ENCODE data around the gene PARVG.

Gene PARVG

DNA sequence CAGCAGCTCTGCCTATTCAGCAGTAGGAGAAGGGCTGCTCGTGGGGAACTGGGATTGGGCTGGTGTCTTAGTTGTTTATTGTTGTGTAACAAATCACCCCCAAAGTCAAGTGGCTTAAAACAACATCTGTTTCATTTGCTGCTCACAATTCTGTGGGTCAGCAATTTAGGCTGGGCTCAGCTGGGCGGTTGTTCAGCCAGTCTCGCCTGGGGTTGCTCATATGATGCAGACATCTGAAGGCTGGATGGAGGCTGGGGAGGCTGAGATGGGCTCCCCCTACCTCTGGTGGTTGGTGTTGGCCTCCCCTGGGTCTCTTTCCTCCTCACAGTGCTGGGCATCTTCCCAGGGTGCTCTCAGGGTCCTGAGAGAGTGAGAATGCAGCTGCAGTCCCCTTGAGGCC, 43.3 kb upstream of the PARVG start:
- Histone ChIP-seq H3K4ac (ENCODE audit: low read depth in 1 of 2, low read length in 2 of 2) (no peak overlapping the region), H2BK12ac (ENCODE audit: low read length in 2 of 2) (no peak overlapping the region), H3K9me3 (ENCODE audit: control insufficient read depth, low read length) (peaks cover 18% of the 10 kb centered on the region), H3K79me1 (replicated peaks; ENCODE audit: low read length, poor library complexity, severe bottlenecking) (no peaks in the 10 kb centered on the region), H4K91ac (ENCODE audit: low read length) (no peak overlapping the region), H2BK5ac (ENCODE audit: low read depth, low read length, poor library complexity, severe bottlenecking) (no peak overlapping the region), H2AFZ (ENCODE audit: low read depth, low read length) (no peak overlapping the region), H2BK15ac (ENCODE audit: low read depth, poor library complexity, severe bottlenecking) (no peak overlapping the region), H2BK120ac (ENCODE audit: low read depth, low read length) (no peak overlapping the region), H3K18ac (ENCODE audit: low read depth in 1 of 2, low read length in 2 of 2) (no peak overlapping the region), H2AK5ac (ENCODE audit: low read length, severe bottlenecking) (no peak overlapping the region), H3K9ac (ENCODE audit: low read length) (no peak overlapping the region), H3K4me2 (ENCODE audit: low read length, poor library complexity, severe bottlenecking) (no peak overlapping the region), H3K4me3 (ENCODE audit: insufficient read depth in 1 of 2, low read depth in 1 of 2, low read length in 2 of 2) (peak overlapping the region in 1 of 2 experiments; percentile 7), H3K4me1 (ENCODE audit: control insufficient read depth, insufficient read depth, low read depth, low read length) (no peaks in the 10 kb centered on the region), H4K8ac (ENCODE audit: low read length) (no peak overlapping the region), H3K27me3 (ENCODE audit: control insufficient read depth in 1 of 2, insufficient read depth in 1 of 2, low read length in 2 of 2) (peaks cover 0 to 3% of the 10 kb centered on the region in 2 experiments), H3K36me3 (ENCODE audit: control insufficient read depth in 1 of 2, insufficient read depth in 2 of 2, low read depth in 1 of 2, low read length in 2 of 2) (peaks cover 6 to 66% of the 10 kb centered on the region in 2 experiments), H3K27ac (ENCODE audit: low read length, poor library complexity, severe bottlenecking) (no peak overlapping the region), H3K14ac (ENCODE audit: low read length in 2 of 2) (no peak overlapping the region), H3K23ac (ENCODE audit: low read length in 2 of 2) (no peak overlapping the region)
- DNase-seq = no peak
- WGBS = 91% methylated on average over 2 of the region's 3 CpGs

GRCh38 chr22:44139773-44140172, 41.0 kb upstream of the PARVG start:
- H3K4ac ChIP-seq (ENCODE audit: low read depth in 1 of 2, low read length in 2 of 2) = no peak overlapping the region
- no peak overlapping the region for H4K8ac ChIP-seq (ENCODE audit: low read length)
- DNase-seq = no peak
- H4K91ac ChIP-seq (ENCODE audit: low read length) = no peak overlapping the region
- peaks cover 0 to 3% of the 10 kb centered on the region in 2 experiments for H3K27me3 ChIP-seq (ENCODE audit: control insufficient read depth in 1 of 2, insufficient read depth in 1 of 2, low read length in 2 of 2)
- H2BK12ac ChIP-seq (ENCODE audit: low read length in 2 of 2) = no peak overlapping the region
- H2BK5ac ChIP-seq (ENCODE audit: low read depth, low read length, poor library complexity, severe bottlenecking) = no peak overlapping the region
- H2BK15ac ChIP-seq (ENCODE audit: low read depth, poor library complexity, severe bottlenecking) = no peak overlapping the region
- no peak overlapping the region for H3K14ac ChIP-seq (ENCODE audit: low read length in 2 of 2)
- no peak overlapping the region for H3K4me2 ChIP-seq (ENCODE audit: low read length, poor library complexity, severe bottlenecking)
- no peaks in the 10 kb centered on the region for H3K79me1 ChIP-seq (replicated peaks; ENCODE audit: low read length, poor library complexity, severe bottlenecking)
- H3K9me3 ChIP-seq (ENCODE audit: control insufficient read depth, low read length) = peaks cover 18% of the 10 kb centered on the region
- no peak overlapping the region for H2AK5ac ChIP-seq (ENCODE audit: low read length, severe bottlenecking)
- H3K23ac ChIP-seq (ENCODE audit: low read length in 2 of 2) = no peak overlapping the region
- no peak overlapping the region for H3K18ac ChIP-seq (ENCODE audit: low read depth in 1 of 2, low read length in 2 of 2)
- H3K36me3 ChIP-seq (ENCODE audit: control insufficient read depth in 1 of 2, insufficient read depth in 2 of 2, low read depth in 1 of 2, low read length in 2 of 2) = peaks cover 6 to 54% of the 10 kb centered on the region in 2 experiments
- H3K4me3 ChIP-seq (ENCODE audit: insufficient read depth in 1 of 2, low read depth in 1 of 2, low read length in 2 of 2) = no peak overlapping the region
- WGBS = 96% methylated on average over 5 of the region's 6 CpGs
- H3K9ac ChIP-seq (ENCODE audit: low read length) = no peak overlapping the region
- H3K4me1 ChIP-seq (ENCODE audit: control insufficient read depth, insufficient read depth, low read depth, low read length) = peaks cover 2% of the 10 kb centered on the region
- H2BK120ac ChIP-seq (ENCODE audit: low read depth, low read length) = no peak overlapping the region
- no peak overlapping the region for H2AFZ ChIP-seq (ENCODE audit: low read depth, low read length)
- no peak overlapping the region for H3K27ac ChIP-seq (ENCODE audit: low read length, poor library complexity, severe bottlenecking)

- Histone ChIP-seq H2BK5ac (ENCODE audit: low read depth, low read length, poor library complexity, severe bottlenecking) (no peak overlapping the region), H3K4me2 (ENCODE audit: low read length, poor library complexity, severe bottlenecking) (no peak overlapping the region), H3K4me3 (ENCODE audit: insufficient read depth in 1 of 2, low read depth in 1 of 2, low read length in 2 of 2) (no peak overlapping the region), H2AK5ac (ENCODE audit: low read length, severe bottlenecking) (no peak overlapping the region), H2BK120ac (ENCODE audit: low read depth, low read length) (no peak overlapping the region), H3K18ac (ENCODE audit: low read depth in 1 of 2, low read length in 2 of 2) (no peak overlapping the region), H3K14ac (ENCODE audit: low read length in 2 of 2) (no peak overlapping the region), H3K27ac (ENCODE audit: low read length, poor library complexity, severe bottlenecking) (no peak overlapping the region), H3K4ac (ENCODE audit: low read depth in 1 of 2, low read length in 2 of 2) (no peak overlapping the region), H3K9ac (ENCODE audit: low read length) (no peak overlapping the region), H2BK12ac (ENCODE audit: low read length in 2 of 2) (no peak overlapping the region), H2BK15ac (ENCODE audit: low read depth, poor library complexity, severe bottlenecking) (no peak overlapping the region), H4K8ac (ENCODE audit: low read length) (no peak overlapping the region), H2AFZ (ENCODE audit: low read depth, low read length) (no peak overlapping the region), H3K36me3 (ENCODE audit: control insufficient read depth in 1 of 2, insufficient read depth in 2 of 2, low read depth in 1 of 2, low read length in 2 of 2) (peaks cover 3 to 29% of the 10 kb centered on the region in 2 experiments), H3K27me3 (ENCODE audit: control insufficient read depth in 1 of 2, insufficient read depth in 1 of 2, low read length in 2 of 2) (peaks cover 0 to 11% of the 10 kb centered on the region in 2 experiments), H3K4me1 (ENCODE audit: control insufficient read depth, insufficient read depth, low read depth, low read length) (peaks cover 27% of the 10 kb centered on the region), H4K91ac (ENCODE audit: low read length) (no peak overlapping the region), H3K9me3 (ENCODE audit: control insufficient read depth, low read length) (peaks cover 5% of the 10 kb centered on the region), H3K23ac (ENCODE audit: low read length in 2 of 2) (no peak overlapping the region), H3K79me1 (replicated peaks; ENCODE audit: low read length, poor library complexity, severe bottlenecking) (no peaks in the 10 kb centered on the region)
- WGBS = 88% methylated on average over 16 of the region's 16 CpGs
- no peak for DNase-seq
These were observed 38.2 kb upstream of the PARVG start for GRCh38 chr22:44142421-44143104.

DNA sequence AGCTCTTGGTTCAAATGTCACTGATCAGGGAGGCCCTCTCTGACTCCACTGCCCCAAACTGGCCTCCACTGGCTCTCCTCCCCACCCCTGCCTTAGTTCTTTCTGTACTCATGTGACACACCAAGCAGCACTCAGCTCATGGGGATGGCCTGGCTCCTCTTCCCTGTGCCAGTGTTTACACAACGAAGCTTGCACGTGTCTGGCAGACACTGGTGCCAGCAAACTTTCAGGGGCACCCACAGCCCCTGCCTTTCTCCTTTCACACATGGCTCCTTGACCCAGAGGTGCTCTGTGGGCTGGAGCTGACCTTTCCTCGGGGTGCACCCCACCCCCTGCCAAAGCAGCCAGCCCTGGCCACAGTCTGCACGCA, 37.6 kb upstream of the PARVG start:
- Histone ChIP-seq H2BK12ac (ENCODE audit: low read length in 2 of 2) (no peak overlapping the region), H3K18ac (ENCODE audit: low read depth in 1 of 2, low read length in 2 of 2) (no peak overlapping the region), H2AFZ (ENCODE audit: low read depth, low read length) (no peak overlapping the region), H3K4me1 (ENCODE audit: control insufficient read depth, insufficient read depth, low read depth, low read length) (peaks cover 30% of the 10 kb centered on the region), H2BK15ac (ENCODE audit: low read depth, poor library complexity, severe bottlenecking) (no peak overlapping the region), H3K9ac (ENCODE audit: low read length) (no peak overlapping the region), H2AK5ac (ENCODE audit: low read length, severe bottlenecking) (no peak overlapping the region), H2BK120ac (ENCODE audit: low read depth, low read length) (peak overlapping the region; percentile 39), H3K4ac (ENCODE audit: low read depth in 1 of 2, low read length in 2 of 2) (no peak overlapping the region), H3K23ac (ENCODE audit: low read length in 2 of 2) (no peak overlapping the region), H3K27me3 (ENCODE audit: control insufficient read depth in 1 of 2, insufficient read depth in 1 of 2, low read length in 2 of 2) (peaks cover 0 to 11% of the 10 kb centered on the region in 2 experiments), H4K8ac (ENCODE audit: low read length) (no peak overlapping the region), H3K79me1 (replicated peaks; ENCODE audit: low read length, poor library complexity, severe bottlenecking) (no peaks in the 10 kb centered on the region), H3K4me2 (ENCODE audit: low read length, poor library complexity, severe bottlenecking) (no peak overlapping the region), H3K27ac (ENCODE audit: low read length, poor library complexity, severe bottlenecking) (no peak overlapping the region), H2BK5ac (ENCODE audit: low read depth, low read length, poor library complexity, severe bottlenecking) (no peak overlapping the region), H4K91ac (ENCODE audit: low read length) (no peak overlapping the region), H3K4me3 (ENCODE audit: insufficient read depth in 1 of 2, low read depth in 1 of 2, low read length in 2 of 2) (no peak overlapping the region), H3K36me3 (ENCODE audit: control insufficient read depth in 1 of 2, insufficient read depth in 2 of 2, low read depth in 1 of 2, low read length in 2 of 2) (peaks cover 3 to 23% of the 10 kb centered on the region in 2 experiments), H3K14ac (ENCODE audit: low read length in 2 of 2) (no peak overlapping the region), H3K9me3 (ENCODE audit: control insufficient read depth, low read length) (peaks cover under 1% of the 10 kb centered on the region)
- WGBS = 86% methylated on average over 4 of the region's 4 CpGs
- no peak for DNase-seq
